Keratinocyte (primary cell): ENCODE measurements around the gene RDH5.

ENCODE experiments used
- CTCF ChIP-seq, 3 experiments: IDR thresholded peaks in 1 of 3; conservative IDR thresholded peaks in 1 of 3; optimal IDR thresholded peaks in 1 of 3; 2 replicates in 2 of 3; 3 replicates in 1 of 3; pipeline versions ENCODE3 to v1.5.1; 2011; ENCODE audit warnings: low read length in 3 of 3, mild to moderate bottlenecking in 3 of 3, moderate library complexity in 2 of 3, control low read depth in 1 of 3, inconsistent platforms in 1 of 3; ENCODE audit not compliant: insufficient read depth in 2 of 3; ENCODE audit errors: extremely low read depth in 1 of 3
- EZH2 ChIP-seq: IDR thresholded peaks from one replicate; pipeline ENCODE4 v1.6.1; 2012; ENCODE audit warnings: inconsistent platforms, mild to moderate bottlenecking, low read length, moderate library complexity

- TF ChIP-seq CTCF (optimal IDR thresholded peaks at IDR 0.05 in 1 of 3, IDR thresholded peaks at IDR 0.05 in 1 of 3, conservative IDR thresholded peaks at IDR 0.05 in 1 of 3; ENCODE audit: extremely low read depth in 1 of 3, insufficient read depth in 2 of 3, low read length in 3 of 3) (no peak), EZH2 (no peak)
Measured at GRCh38 chr12:55717011-55718007, 2.9 kb upstream of the RDH5 start.
